Esophagus squamous epithelium (tissue), 5 donors: ENCODE measurements around the gene PIP4K2C. TPM values are rescaled to one million over a fixed set of nuclear protein-coding genes. Genes with fewer than 3 reads are reported as not detected.
"Not testable (repeated sequence)": the region's sequence is repeated elsewhere in the genome, so short reads cannot be mapped to it uniquely, and the experiment has no call there.

Source experiments
- DNase-seq: peaks from one replicate; lab custom pipeline; 2025; lab: John Stamatoyannopoulos, UW
- H3K27ac ChIP-seq, 4 donors: fragments of 200-600 bp; sonication (generic); one replicate each; pipeline ENCODE4 v1.5.1; 2016 to 2019; ENCODE audit warnings: mild to moderate bottlenecking in 1 of 4
- H3K27me3 ChIP-seq, 4 donors: fragments of 200-600 bp; sonication (generic); 1 replicate in 3 of 4; 2 replicates in 1 of 4; pipeline versions ENCODE4 v1.5.1 to v1.6.0; 2017 to 2021; ENCODE audit warnings: antibody characterized with exemption in 1 of 4
- H3K36me3 ChIP-seq, 3 donors: fragments of 200-600 bp; sonication (generic); one replicate each; pipeline ENCODE4 v1.5.1; 2016 to 2019
- H3K4me1 ChIP-seq, 3 donors: fragments of 200-600 bp; sonication (generic); one replicate each; pipeline ENCODE4 v1.5.1; 2017 to 2019
- H3K4me3 ChIP-seq, 4 donors: fragments of 200-600 bp; sonication (generic); 1 replicate in 3 of 4; 2 replicates in 1 of 4; pipeline ENCODE4 v1.5.1; 2016 to 2019; ENCODE audit warnings: mild to moderate bottlenecking in 2 of 4, moderate library complexity in 1 of 4
- H3K9me3 ChIP-seq, 3 donors: fragments of 200-600 bp; sonication (generic); one replicate each; pipeline ENCODE4 v1.5.1; 2016 to 2019
- CTCF ChIP-seq, 6 experiments: fragments of 450-650 bp in 4 of 6; fragments of 200-600 bp in 2 of 6; sonication (generic) in 2 of 6; IDR thresholded peaks; one replicate each; pipeline ENCODE4 v1.5.1; 2016 to 2019; ENCODE audit warnings: antibody characterized with exemption in 6 of 6, mild to moderate bottlenecking in 4 of 6, moderate library complexity in 4 of 6
- POLR2A ChIP-seq, 4 donors: fragments of 450-650 bp; IDR thresholded peaks; one replicate each; pipeline ENCODE4 v1.6.1; 2017; ENCODE audit warnings: antibody characterized with exemption in 4 of 4, mild to moderate bottlenecking in 4 of 4, moderate library complexity in 3 of 4
- WGBS, 2 donors: methylation state at CpG; one replicate each; pipeline ENCODE4 v1.1.5; 2018; 5-methylcytosine and 5-hydroxymethylcytosine counted together
- intact Hi-C: fragments of 100-400 bp; cut with DNase I; formaldehyde crosslinking; loops from one replicate; pipeline ENCODE4 v1.15.0; 2022
- total RNA-seq, 4 donors: library from RNA; depleted of rRNA; stranded (reverse); fragments of >200 nt; gene quantifications; one replicate each; pipeline ENCODE4 v1.1.0, GENCODE V29; 2016
- donor health status: DM: yes; HTN: yes; CAD: no.

Gene PIP4K2C
- total RNA-seq, 4 donors from 2014 or later: 25.2 to 41.7 (median 33.1) TPM

- intact Hi-C loops: no loop called here
- no peaks in the 10 kb centered on the region for H3K36me3 ChIP-seq
- H3K27ac ChIP-seq: peak overlapping the region in 1 of 4 donors; percentile 28
- peaks cover 17 to 33% (median 19%) of the 10 kb centered on the region in 3 donors for H3K4me1 ChIP-seq
- DNase-seq: no peak
- no peak for TF ChIP-seq POLR2A (IDR thresholded peaks at IDR 0.05)
- TF ChIP-seq CTCF (IDR thresholded peaks at IDR 0.05): no peak
- H3K9me3 ChIP-seq: no peaks in the 10 kb centered on the region
- peak overlapping the region in 3 of 4 donors; percentile 49 to 70 (median 55) for H3K4me3 ChIP-seq
- H3K27me3 ChIP-seq: peaks cover 12 to 93% (median 25%) of the 10 kb centered on the region in 4 donors
- 60% methylated on average over 1 of the region's 26 CpGs; no CpG with 5 or more reads in 1 of the 2 donors for WGBS, 2 donors
These were observed 40.6 kb downstream of the PIP4K2C start for GRCh38 chr12:57631566-57632072.

GRCh38 chr12:57632073-57632957 lies 41.3 kb downstream of the PIP4K2C start:
- no peaks in the 10 kb centered on the region for H3K9me3 ChIP-seq
- H3K36me3 ChIP-seq: no peaks in the 10 kb centered on the region
- H3K27me3 ChIP-seq: peaks cover 12 to 90% (median 20%) of the 10 kb centered on the region in 4 donors
- TF ChIP-seq POLR2A (IDR thresholded peaks at IDR 0.05): no peak
- TF ChIP-seq CTCF (IDR thresholded peaks at IDR 0.05): no peak
- WGBS, 2 donors: 0% methylated on average over 6 to 14 of the region's 67 CpGs
- DNase-seq: no peak
- intact Hi-C loops: no loop called here
- H3K4me1 ChIP-seq: peaks cover 17 to 31% (median 19%) of the 10 kb centered on the region in 3 donors
- peak overlapping the region in 3 of 4 donors; percentile 14 to 28 (median 27) for H3K27ac ChIP-seq
- peak overlapping the region; percentile 31 to 70 (median 52) for H3K4me3 ChIP-seq

GRCh38 chr12:57632958-57633840 lies 42.2 kb downstream of the PIP4K2C start, which contains the start of gene B4GALNT1:
Gene B4GALNT1 (minus strand): TSS chr12:57633201. CDS start chr12:57632132, 1,069 bp downstream.
- Histone ChIP-seq H3K36me3 (no peaks in the 10 kb centered on the region), H3K27me3 (peaks cover 7 to 85% (median 14%) of the 10 kb centered on the region in 4 donors), H3K4me1 (peaks cover 17 to 22% (median 19%) of the 10 kb centered on the region in 3 donors), H3K27ac (peak within 1 kb of the TSS in 3 of 4 donors; percentile 14 to 28 (median 27)), H3K4me3 (peak within 1 kb of the TSS; percentile 31 to 70 (median 52)), H3K9me3 (no peaks in the 10 kb centered on the region)
- DNase-seq: no peak
- intact Hi-C loops: no loop called here
- TF ChIP-seq POLR2A (IDR thresholded peaks at IDR 0.05) (no peak), CTCF (IDR thresholded peaks at IDR 0.05) (peak; percentile 66 to 89 (median 83))
- 2 to 6% methylated on average over 7 to 13 of the region's 58 CpGs for WGBS, 2 donors

- WGBS, 2 donors: 72 to 79% methylated on average over 8 to 9 of the region's 9 CpGs
- intact Hi-C loops, DNase-seq, H3K4me3 ChIP-seq, H3K27ac ChIP-seq, H3K9me3 ChIP-seq, H3K36me3 ChIP-seq: not testable (repeated sequence)
- Histone ChIP-seq H3K4me1 (peaks cover 16 to 19% (median 17%) of the 10 kb centered on the region in 3 donors), H3K27me3 (peaks cover 2 to 85% (median 13%) of the 10 kb centered on the region in 4 donors)
These were observed 45.7 kb downstream of the PIP4K2C start for GRCh38 chr12:57636731-57637130.

- Histone ChIP-seq H3K4me3 (no peak overlapping the region), H3K36me3 (no peaks in the 10 kb centered on the region), H3K27ac (no peak overlapping the region), H3K9me3 (no peaks in the 10 kb centered on the region), H3K4me1 (peaks cover 10 to 13% (median 11%) of the 10 kb centered on the region in 3 donors), H3K27me3 (peaks cover 0 to 85% (median 6%) of the 10 kb centered on the region in 4 donors)
- 38 to 49% methylated on average over 3 of the region's 3 CpGs for WGBS, 2 donors
- no peak for TF ChIP-seq CTCF (IDR thresholded peaks at IDR 0.05)
- TF ChIP-seq POLR2A (IDR thresholded peaks at IDR 0.05): no peak
- intact Hi-C loops: no loop called here
- no peak for DNase-seq
These were observed 46.4 kb downstream of the PIP4K2C start for GRCh38 chr12:57637364-57637763.
